DOHH2 (cell line): Measurements from ENCODE around the gene ATP2B3.

Experiments used
- EZH2phosphoT487 ChIP-seq: fragments of 200-600 bp; sonication (generic); IDR thresholded peaks from 2 replicates; pipeline ENCODE4 v1.6.1; 2017; ENCODE audit warnings: borderline replicate concordance, mild to moderate bottlenecking, antibody characterized with exemption, low read length, moderate library complexity, mixed read lengths
- TF ChIP-seq, protein P1 (sequence below): fragments of 200-600 bp; sonication (generic); IDR thresholded peaks from one replicate; pipeline ENCODE4 v1.5.1; 2014; ENCODE audit warnings: antibody characterized with exemption, mild to moderate bottlenecking, low read depth, low read length; ENCODE audit not compliant: poor library complexity, severe bottlenecking

DNA sequence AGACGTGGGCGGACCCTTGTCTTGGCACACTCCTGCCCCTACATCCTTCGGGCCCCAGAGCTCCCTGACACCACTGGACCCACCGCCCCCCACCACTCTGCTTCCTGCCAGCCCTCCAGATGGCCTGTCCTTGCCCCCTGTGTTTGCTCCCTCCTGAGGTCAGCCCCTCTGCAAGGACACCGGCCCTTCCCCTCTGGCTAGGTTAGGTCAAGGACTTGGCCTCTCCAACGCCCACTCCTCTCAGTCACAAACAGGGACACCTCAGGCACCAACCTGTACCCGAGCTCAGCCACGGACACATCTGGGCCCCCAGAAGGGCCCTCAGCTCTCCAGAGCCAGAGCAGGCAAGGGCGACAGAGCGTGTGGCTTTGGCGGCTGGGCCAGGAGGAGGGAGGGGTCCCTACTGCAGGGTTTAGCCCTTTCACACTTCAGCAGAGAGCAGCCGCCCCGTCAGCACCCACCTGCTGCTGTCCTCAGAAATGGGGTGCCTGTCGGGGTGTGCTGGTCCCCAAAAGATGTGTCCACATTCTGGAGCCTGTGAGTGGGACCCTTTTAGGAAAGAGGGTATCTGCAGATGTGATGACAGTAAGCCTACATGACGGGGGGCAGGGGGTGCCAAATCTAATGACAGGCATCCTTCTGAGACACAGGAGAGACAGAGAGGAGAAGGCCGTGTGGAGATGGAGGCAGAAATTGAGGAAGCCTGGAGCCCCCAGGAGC, 106.0 kb downstream of the ATP2B3 start:
- TF ChIP-seq, protein P1, sequence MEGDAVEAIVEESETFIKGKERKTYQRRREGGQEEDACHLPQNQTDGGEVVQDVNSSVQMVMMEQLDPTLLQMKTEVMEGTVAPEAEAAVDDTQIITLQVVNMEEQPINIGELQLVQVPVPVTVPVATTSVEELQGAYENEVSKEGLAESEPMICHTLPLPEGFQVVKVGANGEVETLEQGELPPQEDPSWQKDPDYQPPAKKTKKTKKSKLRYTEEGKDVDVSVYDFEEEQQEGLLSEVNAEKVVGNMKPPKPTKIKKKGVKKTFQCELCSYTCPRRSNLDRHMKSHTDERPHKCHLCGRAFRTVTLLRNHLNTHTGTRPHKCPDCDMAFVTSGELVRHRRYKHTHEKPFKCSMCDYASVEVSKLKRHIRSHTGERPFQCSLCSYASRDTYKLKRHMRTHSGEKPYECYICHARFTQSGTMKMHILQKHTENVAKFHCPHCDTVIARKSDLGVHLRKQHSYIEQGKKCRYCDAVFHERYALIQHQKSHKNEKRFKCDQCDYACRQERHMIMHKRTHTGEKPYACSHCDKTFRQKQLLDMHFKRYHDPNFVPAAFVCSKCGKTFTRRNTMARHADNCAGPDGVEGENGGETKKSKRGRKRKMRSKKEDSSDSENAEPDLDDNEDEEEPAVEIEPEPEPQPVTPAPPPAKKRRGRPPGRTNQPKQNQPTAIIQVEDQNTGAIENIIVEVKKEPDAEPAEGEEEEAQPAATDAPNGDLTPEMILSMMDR, result no peak
- no peak for TF ChIP-seq EZH2phosphoT487
